NCI-H1694 (cell line): ENCODE measurements around the gene TCERG1L.
"Not testable (repeated sequence)": the region's sequence is repeated elsewhere in the genome, so short reads cannot be mapped to it uniquely, and the experiment has no call there.

ENCODE experiments used
- DNase-seq: peaks from one replicate; lab custom pipeline; 2025; lab: John Stamatoyannopoulos, UW

TCERG1L gene

GRCh38 chr10:131102147-131102546, 209.4 kb downstream of the TCERG1L start:
- DNase-seq = no peak

- DNase-seq = not testable (repeated sequence)
These were observed 210.8 kb downstream of the TCERG1L start for GRCh38 chr10:131100418-131101410.

- DNase-seq = no peak
These were observed 212.3 kb downstream of the TCERG1L start for GRCh38 chr10:131099028-131099726.

GRCh38 chr10:131098416-131098952, 213.0 kb downstream of the TCERG1L start:
- DNase-seq = no peak

GRCh38 chr10:131096031-131096430, 215.5 kb downstream of the TCERG1L start:
- no peak for DNase-seq

GRCh38 chr10:131095313-131095580, 216.3 kb downstream of the TCERG1L start:
- no peak for DNase-seq

- DNase-seq = no peak
These were observed 216.8 kb downstream of the TCERG1L start for GRCh38 chr10:131094527-131095312.

GRCh38 chr10:131093795-131094366, 217.6 kb downstream of the TCERG1L start:
- no peak for DNase-seq

GRCh38 chr10:131093346-131093745, 218.2 kb downstream of the TCERG1L start:
- DNase-seq = no peak

- DNase-seq = no peak
These were observed 218.6 kb downstream of the TCERG1L start for GRCh38 chr10:131092876-131093275.

GRCh38 chr10:131092386-131092785, 219.1 kb downstream of the TCERG1L start:
- DNase-seq = no peak

- no peak for DNase-seq
These were observed 219.8 kb downstream of the TCERG1L start for GRCh38 chr10:131091682-131092081.

GRCh38 chr10:131090761-131091661, 220.5 kb downstream of the TCERG1L start:
- peak; percentile 4 for DNase-seq

- DNase-seq = no peak
These were observed 221.7 kb downstream of the TCERG1L start for GRCh38 chr10:131089861-131090260.

GRCh38 chr10:131089150-131089549, 222.4 kb downstream of the TCERG1L start:
- no peak for DNase-seq

- no peak for DNase-seq
These were observed 222.9 kb downstream of the TCERG1L start for GRCh38 chr10:131088619-131089018.

GRCh38 chr10:131087464-131088215, 223.9 kb downstream of the TCERG1L start:
- no peak for DNase-seq

- no peak for DNase-seq
These were observed 225.0 kb downstream of the TCERG1L start for GRCh38 chr10:131086511-131086910.

GRCh38 chr10:131086094-131086493, 225.4 kb downstream of the TCERG1L start:
- no peak for DNase-seq
